ENCODE data around the gene CDT1.

- TF ChIP-seq CTCF (IDR thresholded peaks at IDR 0.05) (no peak), POLR2A (IDR thresholded peaks at IDR 0.05) (no peak)
Measured at GRCh38 chr16:88809068-88809675, 5.6 kb downstream of the CDT1 start.

Data from Peyer's patch (tissue), 4 donors.